Lower lobe of right lung (tissue), 2 donors: Measurements from ENCODE around the gene PLA2G4C. TPM values are rescaled to one million over a fixed set of nuclear protein-coding genes. Genes with fewer than 3 reads are reported as not detected.

Experiments used
- ATAC-seq, 2 donors: fragments of 200-7000 bp; cut with Tn5 transposase; one replicate each; pipeline ENCODE4 v1.9.1; 2020 to 2022; ENCODE audit warnings: mild to moderate bottlenecking in 2 of 2, moderate library complexity in 2 of 2
- DNase-seq: peaks from one replicate; pipeline ENCODE4 v3.0.0-alpha.2; 2020
- H3K27ac ChIP-seq: fragments of 200-600 bp; one replicate; pipeline ENCODE4 v1.8.0; 2022
- H3K27me3 ChIP-seq: fragments of 200-600 bp; one replicate; pipeline ENCODE4 v1.8.0; 2022; ENCODE audit warnings: low read depth
- H3K36me3 ChIP-seq: fragments of 200-600 bp; one replicate; pipeline ENCODE4 v1.8.0; 2022; ENCODE audit warnings: mild to moderate bottlenecking
- H3K4me1 ChIP-seq: fragments of 200-600 bp; one replicate; pipeline ENCODE4 v1.8.0; 2022
- H3K4me3 ChIP-seq: fragments of 200-600 bp; one replicate; pipeline ENCODE4 v1.8.0; 2022; ENCODE audit warnings: mild to moderate bottlenecking
- H3K9me3 ChIP-seq: fragments of 200-600 bp; one replicate; pipeline ENCODE4 v1.8.0; 2022
- CTCF ChIP-seq: fragments of 200-600 bp; IDR thresholded peaks from one replicate; pipeline ENCODE4 v1.8.0; 2022; ENCODE audit warnings: antibody characterized with exemption, mild to moderate bottlenecking
- intact Hi-C: fragments of 100-400 bp; cut with DNase I; formaldehyde crosslinking; loops from one replicate; pipeline ENCODE4 v1.11.0; 2022
- total RNA-seq: library from RNA; stranded (reverse); fragmentation: NEBNext Ultra II Directional; extraction: Animal tissue kit (Norgen Biotek cat#: 25700); gene quantifications from one replicate; pipeline ENCODE4 v1.2.1, GENCODE V29; 2021
- donor health status: DM: no; HTN: yes; CAD: no; lungs with severe emphysema.

Gene PLA2G4C
- total RNA-seq, 1 donor from 2014 or later, result 11.2 TPM

DNA sequence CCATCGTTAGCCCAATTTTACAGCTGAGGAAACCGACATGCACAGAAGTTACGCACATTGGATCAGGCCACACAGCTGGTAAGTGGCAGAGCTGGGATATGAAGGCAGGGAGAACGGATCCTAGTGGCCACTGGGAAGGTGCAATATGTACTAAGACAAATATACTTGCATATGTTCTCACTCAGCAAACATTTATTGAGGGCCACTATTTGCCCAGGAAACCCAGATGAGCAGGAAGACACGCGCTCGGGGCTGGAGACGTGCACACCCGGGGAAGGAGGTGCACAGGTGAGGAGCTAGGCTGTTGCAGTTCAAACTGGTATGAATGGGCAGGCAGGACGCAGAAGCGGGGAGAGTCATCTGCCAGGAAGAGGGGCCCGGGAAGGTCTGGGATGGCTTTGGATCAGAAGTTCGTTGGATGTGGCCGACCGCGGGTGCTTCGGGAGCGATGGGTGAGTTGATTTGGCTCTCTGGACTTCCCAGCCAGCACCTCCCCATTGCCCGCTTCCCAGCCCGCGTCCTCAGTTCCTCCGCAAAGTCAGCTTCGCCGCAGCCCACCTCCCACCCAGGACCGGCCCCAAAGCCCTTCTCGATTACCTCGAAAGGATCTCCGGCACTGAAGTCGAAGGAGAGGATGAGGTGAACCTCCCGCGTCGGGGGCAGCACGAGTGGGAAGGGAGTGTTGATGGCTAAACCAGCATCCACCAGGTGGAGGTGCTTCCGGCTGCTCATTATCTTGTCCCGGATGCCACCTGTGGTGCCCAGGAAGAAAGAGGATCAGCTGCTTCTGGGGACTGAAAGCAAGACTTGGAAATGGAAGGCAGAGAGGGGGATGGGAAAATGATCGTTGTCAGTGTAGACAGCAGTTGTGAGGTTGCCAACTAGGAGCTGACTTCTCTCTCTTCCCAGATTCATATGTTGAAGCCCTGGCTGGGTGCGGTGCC, 48.9 kb downstream of the PLA2G4C start:
- H3K27me3 ChIP-seq, result no peaks in the 10 kb centered on the region
- no peak overlapping the region for H3K4me3 ChIP-seq
- H3K9me3 ChIP-seq, result no peaks in the 10 kb centered on the region
- TF ChIP-seq CTCF, result no peak
- DNase-seq (no peak), ATAC-seq (no peak)
- H3K4me1 ChIP-seq, result no peaks in the 10 kb centered on the region
- intact Hi-C loops, result no loop called here
- no peak overlapping the region for H3K27ac ChIP-seq
- H3K36me3 ChIP-seq, result no peaks in the 10 kb centered on the region

GRCh38 chr19:48060381-48060780, 50.2 kb downstream of the PLA2G4C start:
- Histone ChIP-seq H3K4me3 (no peak overlapping the region), H3K36me3 (no peaks in the 10 kb centered on the region), H3K27ac (no peak overlapping the region), H3K9me3 (no peaks in the 10 kb centered on the region), H3K27me3 (no peaks in the 10 kb centered on the region), H3K4me1 (no peaks in the 10 kb centered on the region)
- no peak for DNase-seq
- no peak for TF ChIP-seq CTCF
- intact Hi-C loops, result no loop called here
- no peak for ATAC-seq

GRCh38 chr19:48059331-48059730, 51.3 kb downstream of the PLA2G4C start:
- intact Hi-C loops, result no loop called here

GRCh38 chr19:48053856-48054255, 56.8 kb downstream of the PLA2G4C start:
- ATAC-seq (no peak), DNase-seq (no peak)
- Histone ChIP-seq H3K9me3 (no peaks in the 10 kb centered on the region), H3K27ac (no peak overlapping the region), H3K4me1 (no peaks in the 10 kb centered on the region), H3K27me3 (no peaks in the 10 kb centered on the region), H3K4me3 (no peak overlapping the region), H3K36me3 (peaks cover 7% of the 10 kb centered on the region)
- TF ChIP-seq CTCF, result no peak
- intact Hi-C loops, result no loop called here

More at GRCh38 chr19:48059331-48059730, 51.3 kb downstream of the PLA2G4C start:
- TF ChIP-seq CTCF, result no peak
- Histone ChIP-seq H3K36me3 (peaks cover 7% of the 10 kb centered on the region), H3K27me3 (no peaks in the 10 kb centered on the region), H3K27ac (no peak overlapping the region), H3K4me1 (no peaks in the 10 kb centered on the region), H3K4me3 (no peak overlapping the region), H3K9me3 (no peaks in the 10 kb centered on the region)
- ATAC-seq (no peak), DNase-seq (no peak)

- Histone ChIP-seq H3K4me3 (no peak overlapping the region), H3K4me1 (no peaks in the 10 kb centered on the region), H3K9me3 (no peaks in the 10 kb centered on the region), H3K27me3 (no peaks in the 10 kb centered on the region), H3K27ac (no peak overlapping the region), H3K36me3 (peaks cover 7% of the 10 kb centered on the region)
- ATAC-seq (no peak), DNase-seq (no peak)
- no peak for TF ChIP-seq CTCF
- intact Hi-C loops, result no loop called here
Observed at GRCh38 chr19:48053076-48053475, 57.5 kb downstream of the PLA2G4C start.
